Activated CD8-positive, alpha-beta T cell treated with anti-CD3 and anti-CD28 coated beads for 36 hours (primary cell): ENCODE data around the gene COA8. TPM values are rescaled to one million over a fixed set of nuclear protein-coding genes. Genes with fewer than 3 reads are reported as not detected.

Experiments used
- ATAC-seq: fragments of 200-7000 bp; cut with Tn5 transposase; one replicate; pipeline ENCODE4 v1.10.0; 2021; ENCODE audit warnings: mild to moderate bottlenecking, moderate library complexity
- CTCF ChIA-PET: fragments of 350-600 bp; sonication (Branson Sonifier 250); formaldehyde crosslinking; loops from one replicate; lab custom pipeline; 2021; ENCODE audit warnings: antibody characterized with exemption; lab: Charles Lee
- POLR2A ChIA-PET: fragments of 350-600 bp; sonication (Branson Sonifier 250); formaldehyde crosslinking; loops from one replicate; lab custom pipeline; 2021; ENCODE audit warnings: antibody characterized with exemption; lab: Charles Lee
- DNase-seq: peaks from one replicate; pipeline ENCODE4 v3.0.0-alpha.2; 2020
- H3K27ac Mint-ChIP-seq: one replicate; pipeline ENCODE4 v1.8.0; 2021; ENCODE audit warnings: mild to moderate bottlenecking, mixed read lengths
- H3K27me3 Mint-ChIP-seq: one replicate; pipeline ENCODE4 v1.8.0; 2021; ENCODE audit warnings: mixed read lengths
- H3K36me3 Mint-ChIP-seq: one replicate; pipeline ENCODE4 v1.8.0; 2021; ENCODE audit warnings: low read depth, mixed read lengths
- H3K4me1 Mint-ChIP-seq: one replicate; pipeline ENCODE4 v1.8.0; 2021; ENCODE audit warnings: low read depth, mixed read lengths
- H3K4me3 Mint-ChIP-seq: one replicate; pipeline ENCODE4 v1.8.0; 2021; ENCODE audit warnings: mild to moderate bottlenecking, moderate library complexity, mixed read lengths
- H3K9me3 Mint-ChIP-seq: one replicate; pipeline ENCODE4 v1.8.0; 2021; ENCODE audit warnings: mixed read lengths
- intact Hi-C: fragments of 100-400 bp; cut with micrococcal nuclease; formaldehyde crosslinking; loops from one replicate; pipeline ENCODE4 v1.10.0; 2022
- total RNA-seq, 2 experiments: library from RNA; stranded (reverse); gene quantifications; one replicate each; pipeline ENCODE4 v1.2.3, GENCODE V29; 2021
- TF ChIP-seq, protein P1 (sequence below): fragments of 200-600 bp; IDR thresholded peaks from one replicate; pipeline ENCODE4 v1.8.0; 2022; ENCODE audit warnings: antibody characterized with exemption, mild to moderate bottlenecking

Gene COA8
- total RNA-seq, 2 experiments from 2014 or later = 40.3 to 45.6 TPM

- H3K36me3 Mint-ChIP-seq = no peaks in the 10 kb centered on the region
- intact Hi-C loops = no loop called here
- ChIA-PET CTCF (interaction anchor here (1.2 kb wide), 1 partner anchor 32 kb away, joined by 3 read pairs; no protein-coding TSS in a partner anchor), POLR2A (interaction anchor here (1.2 kb wide), 3 partner anchors 11 to 206 kb away, joined by 3 to 4 read pairs (median 4); no protein-coding TSS in a partner anchor)
- no peak overlapping the region for H3K4me3 Mint-ChIP-seq
- no peak for ATAC-seq
- no peak overlapping the region for H3K27ac Mint-ChIP-seq
- DNase-seq = no peak
- no peaks in the 10 kb centered on the region for H3K4me1 Mint-ChIP-seq
- no peaks in the 10 kb centered on the region for H3K27me3 Mint-ChIP-seq
- no peaks in the 10 kb centered on the region for H3K9me3 Mint-ChIP-seq
- TF ChIP-seq, protein P1, sequence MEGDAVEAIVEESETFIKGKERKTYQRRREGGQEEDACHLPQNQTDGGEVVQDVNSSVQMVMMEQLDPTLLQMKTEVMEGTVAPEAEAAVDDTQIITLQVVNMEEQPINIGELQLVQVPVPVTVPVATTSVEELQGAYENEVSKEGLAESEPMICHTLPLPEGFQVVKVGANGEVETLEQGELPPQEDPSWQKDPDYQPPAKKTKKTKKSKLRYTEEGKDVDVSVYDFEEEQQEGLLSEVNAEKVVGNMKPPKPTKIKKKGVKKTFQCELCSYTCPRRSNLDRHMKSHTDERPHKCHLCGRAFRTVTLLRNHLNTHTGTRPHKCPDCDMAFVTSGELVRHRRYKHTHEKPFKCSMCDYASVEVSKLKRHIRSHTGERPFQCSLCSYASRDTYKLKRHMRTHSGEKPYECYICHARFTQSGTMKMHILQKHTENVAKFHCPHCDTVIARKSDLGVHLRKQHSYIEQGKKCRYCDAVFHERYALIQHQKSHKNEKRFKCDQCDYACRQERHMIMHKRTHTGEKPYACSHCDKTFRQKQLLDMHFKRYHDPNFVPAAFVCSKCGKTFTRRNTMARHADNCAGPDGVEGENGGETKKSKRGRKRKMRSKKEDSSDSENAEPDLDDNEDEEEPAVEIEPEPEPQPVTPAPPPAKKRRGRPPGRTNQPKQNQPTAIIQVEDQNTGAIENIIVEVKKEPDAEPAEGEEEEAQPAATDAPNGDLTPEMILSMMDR = no peak
Measured at GRCh38 chr14:103550451-103551337, 12.1 kb upstream of the COA8 start.

- intact Hi-C loops = no loop called here
- ChIA-PET POLR2A (interaction anchor here (0.6 to 1.2 kb wide), 3 partner anchors 11 to 207 kb away, joined by 3 to 4 read pairs (median 3); partner anchors contain the start of gene BAG5), CTCF (interaction anchor here (1.2 kb wide), 1 partner anchor 33 kb away, joined by 3 read pairs; no protein-coding TSS in a partner anchor)
- Mint-ChIP-seq H3K4me1 (peaks cover under 1% of the 10 kb centered on the region), H3K27ac (no peak overlapping the region), H3K27me3 (no peaks in the 10 kb centered on the region), H3K36me3 (no peaks in the 10 kb centered on the region), H3K4me3 (no peak overlapping the region), H3K9me3 (no peaks in the 10 kb centered on the region)
- DNase-seq = no peak
- ATAC-seq = no peak
- TF ChIP-seq, protein P1 = no peak
Measured at GRCh38 chr14:103551338-103551762, 11.4 kb upstream of the COA8 start.

GRCh38 chr14:103552011-103552845 is 10.5 kb upstream of the COA8 start:
- CTCF ChIA-PET = interaction anchor here (0.9 to 2.7 kb wide), 4 partner anchors 10 to 53 kb away, joined by 3 to 12 read pairs (median 6); partner anchors contain the start of gene BAG5
- intact Hi-C loops = no loop called here
- DNase-seq (no peak), ATAC-seq (no peak)
- Mint-ChIP-seq H3K4me1 (peaks cover 8% of the 10 kb centered on the region), H3K36me3 (peaks cover 4% of the 10 kb centered on the region), H3K27ac (no peak overlapping the region), H3K9me3 (no peaks in the 10 kb centered on the region), H3K27me3 (no peaks in the 10 kb centered on the region), H3K4me3 (no peak overlapping the region)
- TF ChIP-seq, protein P1 = no peak
- POLR2A ChIA-PET = interaction anchor here (0.7 to 1.4 kb wide), 4 partner anchors 10 to 23 kb away, joined by 3 to 4 read pairs (median 4); partner anchors contain the start of genes BAG5 and TRMT61A

GRCh38 chr14:103552846-103553210 is 9.9 kb upstream of the COA8 start:
- Mint-ChIP-seq H3K36me3 (peaks cover 7% of the 10 kb centered on the region), H3K9me3 (no peaks in the 10 kb centered on the region), H3K4me3 (no peak overlapping the region), H3K4me1 (peaks cover 11% of the 10 kb centered on the region), H3K27ac (no peak overlapping the region), H3K27me3 (no peaks in the 10 kb centered on the region)
- ChIA-PET CTCF (interaction anchor here (0.9 to 2.7 kb wide), 4 partner anchors 9 to 53 kb away, joined by 3 to 12 read pairs (median 6); partner anchors contain the start of gene BAG5), POLR2A (interaction anchor here (0.8 to 1.4 kb wide), 3 partner anchors 11 to 105 kb away, joined by 3 to 4 read pairs (median 4); partner anchors contain the start of gene TRMT61A)
- ATAC-seq = no peak
- TF ChIP-seq, protein P1 = no peak
- intact Hi-C loops = no loop called here
- no peak for DNase-seq
